Caki2 (cell line): ENCODE data around the gene RAB29. TPM values are rescaled to one million over a fixed set of nuclear protein-coding genes. Genes with fewer than 3 reads are reported as not detected.
"Not testable (repeated sequence)": the region's sequence is repeated elsewhere in the genome, so short reads cannot be mapped to it uniquely, and the experiment has no call there.

ENCODE experiments used
- DNase-seq: peaks from one replicate; pipeline ENCODE4 v3.0.0-alpha.2; 2015; ENCODE audit warnings: low read depth
- in situ Hi-C: cut with HindIII; loops from 2 replicates; pipeline ENCODE4 v1.10.0; 2016; ENCODE audit warnings: low sequenced_read_pairs, low pct_unique_long_range_greater_than_20kb, mixed read lengths
- total RNA-seq: library from RNA; depleted of rRNA; stranded (reverse); fragments of >200 nt; shearing (Covaris generic); gene quantifications from 2 replicates; pipeline ENCODE4 v1.2.3, GENCODE V29; 2014; ENCODE audit warnings: low replicate concordance; rRNA removed

Gene RAB29
- 2.0 and 4.0 TPM in 2 replicates for total RNA-seq

- DNase-seq, result peak; percentile 61
- in situ Hi-C loops, result no loop called here
Observed at GRCh38 chr1:205775015-205775716, at the start of gene RAB29. Gene RAB29, minus strand, starts transcription at chr1:205775482. Its CDS starts 526 bp downstream, at chr1:205774956.

DNA sequence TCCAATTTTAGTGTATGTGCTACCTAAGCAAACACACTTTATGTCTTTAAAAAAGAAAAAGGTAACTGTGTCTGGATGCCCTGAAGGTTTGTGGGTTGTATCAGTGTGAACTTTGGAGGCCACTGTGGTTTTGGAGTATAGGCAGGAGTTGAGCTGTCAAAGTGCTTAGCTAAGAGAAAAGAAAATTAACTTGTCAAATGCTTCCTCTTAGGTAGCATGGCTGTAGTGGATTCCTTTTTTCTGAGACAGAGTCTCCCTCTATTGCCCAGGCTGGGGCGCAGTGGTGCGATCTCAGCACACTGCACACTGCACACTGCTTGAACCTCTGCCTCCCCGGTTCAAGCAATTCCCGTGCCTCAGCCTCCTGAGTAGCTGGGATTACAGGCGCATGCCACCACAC is 48.9 kb upstream of the RAB29 start:
- in situ Hi-C loops, result no loop called here
- no peak for DNase-seq

GRCh38 chr1:205823260-205823659 is 48.0 kb upstream of the RAB29 start:
- in situ Hi-C loops, result not testable (repeated sequence)

DNA sequence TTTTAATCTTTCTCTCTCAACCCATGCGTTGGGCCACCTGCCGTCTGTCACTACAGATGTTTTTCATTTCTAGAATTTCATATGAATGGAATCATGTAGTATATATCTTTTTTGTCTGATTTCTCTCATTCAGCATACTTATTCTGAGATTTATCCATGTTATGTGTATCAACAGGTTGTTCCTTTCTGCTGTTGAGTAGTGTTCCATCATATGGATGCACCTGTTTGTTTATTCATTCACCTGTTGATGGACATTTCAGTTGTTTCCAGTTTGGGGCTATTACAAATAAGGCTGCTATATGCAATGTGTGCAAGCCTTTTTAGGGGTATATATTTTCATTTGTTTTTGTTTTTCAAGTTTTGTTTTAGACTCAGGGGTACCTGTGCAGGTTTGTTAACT is 47.1 kb upstream of the RAB29 start:
- no peak for DNase-seq
- in situ Hi-C loops, result no loop called here

More at GRCh38 chr1:205823260-205823659, 48.0 kb upstream of the RAB29 start:
- DNase-seq, result not testable (repeated sequence)

DNA sequence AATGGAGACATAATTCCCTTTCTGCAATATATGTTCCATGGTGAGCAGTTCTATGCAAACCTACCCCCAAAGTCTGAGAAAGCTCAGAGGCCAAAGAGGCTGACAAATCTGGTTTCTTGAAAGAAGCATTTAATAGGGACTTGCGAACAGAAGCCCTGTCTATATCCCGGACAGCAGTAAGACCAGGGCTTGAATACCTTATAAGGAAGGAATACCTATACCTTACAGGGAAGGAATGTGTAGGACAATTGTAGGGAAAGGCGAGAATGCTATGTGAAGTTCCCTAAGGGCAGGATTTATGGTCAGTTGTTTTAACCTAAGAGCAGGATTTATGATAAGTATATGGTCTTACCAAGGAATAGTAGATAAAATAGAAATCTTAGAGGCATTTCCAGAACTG is 42.7 kb upstream of the RAB29 start:
- in situ Hi-C loops, result no loop called here
- DNase-seq, result no peak

DNA sequence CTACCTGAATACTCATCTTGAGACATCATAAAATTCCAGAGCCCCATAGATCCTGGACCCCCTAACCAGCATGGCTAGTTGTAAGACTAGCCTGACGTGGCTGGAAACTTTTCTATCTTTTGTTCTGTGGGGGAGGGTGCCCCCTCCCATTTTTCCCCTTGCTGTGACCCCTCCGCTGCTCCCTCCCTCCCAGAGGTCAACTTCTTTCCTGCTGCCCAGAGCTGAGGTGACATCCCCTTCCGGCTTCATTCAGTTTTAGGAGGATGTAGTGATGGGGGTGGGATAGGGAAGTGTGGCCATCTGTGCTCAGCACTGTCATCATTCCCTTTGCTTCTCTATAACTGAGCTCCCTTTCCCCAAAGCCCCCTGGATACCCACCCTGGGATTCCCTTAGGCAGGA is 42.1 kb upstream of the RAB29 start:
- no peak for DNase-seq
- in situ Hi-C loops, result no loop called here

GRCh38 chr1:205813755-205814058 is 38.4 kb upstream of the RAB29 start:
- no peak for DNase-seq
- in situ Hi-C loops, result no loop called here

DNA sequence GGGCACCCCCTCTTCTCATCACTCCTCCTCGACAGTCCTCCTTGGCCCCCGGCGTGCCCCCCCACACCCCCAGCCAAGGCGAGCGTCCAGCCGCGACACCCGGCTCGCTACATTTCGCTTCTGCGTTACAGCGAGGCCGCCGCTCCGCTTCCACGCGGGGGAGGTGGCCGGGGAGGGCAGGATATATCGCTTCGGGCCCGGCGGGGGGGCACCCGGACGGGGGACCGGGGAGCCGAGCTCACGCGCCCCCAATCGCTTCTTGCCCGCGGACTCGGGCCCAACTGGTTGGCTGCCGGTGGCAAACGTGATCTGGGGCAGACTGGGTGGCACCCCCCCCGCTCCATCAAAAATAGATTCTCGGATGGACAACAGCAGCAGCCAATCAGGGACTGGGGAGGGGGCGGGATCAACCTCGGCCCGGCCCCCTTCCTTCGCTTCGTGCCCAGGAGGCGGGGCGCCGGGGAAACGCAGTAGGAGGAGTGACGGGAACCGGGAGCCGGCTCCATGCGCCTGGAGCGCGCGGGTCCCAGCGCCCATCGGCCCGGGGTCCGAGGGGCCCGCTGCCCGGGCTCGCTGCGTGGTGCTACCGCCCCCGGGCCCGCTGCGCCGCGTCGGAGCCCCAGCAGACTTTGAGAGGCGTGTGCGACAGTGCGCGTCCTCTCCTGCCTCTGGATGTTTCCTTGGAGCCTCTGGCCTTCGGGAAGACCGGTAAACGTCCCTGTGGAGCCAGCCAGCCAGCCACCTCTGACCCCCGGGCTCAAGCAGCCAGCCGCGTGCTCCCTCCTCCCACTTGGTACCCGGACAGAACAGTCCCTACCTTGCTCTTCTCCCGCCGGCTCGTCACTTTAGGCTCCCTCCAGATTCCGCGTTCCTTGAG is 37.8 kb upstream of the RAB29 start, which contains the start of gene SLC41A1:
Gene SLC41A1, minus strand, starts transcription at position 321 of the 877 bp plus-strand sequence. CDS start 2,757 bp downstream, outside the sequence.
- in situ Hi-C loops, result no loop called here
- peak; percentile 95 for DNase-seq

DNA sequence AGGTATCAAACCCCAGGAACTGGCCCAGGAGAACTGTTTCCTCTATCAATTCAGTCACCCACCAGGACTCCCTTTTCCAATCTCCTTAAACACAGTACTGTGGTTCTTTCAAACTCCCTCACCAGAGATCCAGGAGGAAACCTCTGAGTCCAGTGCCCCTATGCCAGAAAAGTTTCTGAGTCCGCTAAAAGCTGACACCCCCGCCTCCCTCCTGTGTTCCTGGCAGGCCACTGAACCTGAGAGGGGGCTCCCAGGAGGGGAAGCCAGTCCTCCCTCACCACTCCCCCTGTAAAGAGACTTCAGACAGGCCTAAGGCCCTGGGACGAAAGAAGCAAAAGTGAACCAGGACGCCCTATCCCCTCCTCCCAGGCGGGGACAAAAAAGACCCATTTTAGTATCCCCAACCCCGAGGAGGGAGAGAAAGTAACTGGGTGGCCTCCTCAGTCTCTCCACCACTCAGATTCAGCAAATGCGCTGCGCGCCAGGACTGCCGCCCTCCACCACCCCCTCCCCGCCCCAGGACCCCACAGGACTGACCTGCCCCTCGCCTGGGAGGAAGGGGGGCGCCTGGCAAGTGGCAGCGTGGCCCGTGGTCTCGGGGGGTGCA is 37.1 kb upstream of the RAB29 start:
- in situ Hi-C loops, result no loop called here
- peak; percentile 12 for DNase-seq

DNA sequence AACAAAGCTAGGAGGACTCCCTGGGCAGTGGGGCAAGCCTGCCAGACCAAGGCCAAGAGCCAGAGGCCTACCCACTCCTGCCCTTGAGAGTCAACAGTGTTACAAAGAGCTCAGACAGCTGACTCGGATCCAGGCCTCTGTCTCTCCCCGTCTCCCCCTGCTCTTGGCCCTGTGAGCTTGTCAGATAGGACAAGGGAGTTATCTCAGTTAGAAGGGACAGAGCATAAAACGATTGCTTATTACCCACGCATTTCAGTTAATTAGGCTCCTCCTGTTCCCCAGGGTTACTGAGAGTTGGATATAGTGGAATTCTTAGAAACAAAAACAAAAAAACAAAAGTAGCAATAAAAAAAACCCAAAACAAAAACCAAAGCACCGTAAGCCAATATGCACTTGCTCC is 36.4 kb upstream of the RAB29 start:
- in situ Hi-C loops, result no loop called here
- no peak for DNase-seq

DNA sequence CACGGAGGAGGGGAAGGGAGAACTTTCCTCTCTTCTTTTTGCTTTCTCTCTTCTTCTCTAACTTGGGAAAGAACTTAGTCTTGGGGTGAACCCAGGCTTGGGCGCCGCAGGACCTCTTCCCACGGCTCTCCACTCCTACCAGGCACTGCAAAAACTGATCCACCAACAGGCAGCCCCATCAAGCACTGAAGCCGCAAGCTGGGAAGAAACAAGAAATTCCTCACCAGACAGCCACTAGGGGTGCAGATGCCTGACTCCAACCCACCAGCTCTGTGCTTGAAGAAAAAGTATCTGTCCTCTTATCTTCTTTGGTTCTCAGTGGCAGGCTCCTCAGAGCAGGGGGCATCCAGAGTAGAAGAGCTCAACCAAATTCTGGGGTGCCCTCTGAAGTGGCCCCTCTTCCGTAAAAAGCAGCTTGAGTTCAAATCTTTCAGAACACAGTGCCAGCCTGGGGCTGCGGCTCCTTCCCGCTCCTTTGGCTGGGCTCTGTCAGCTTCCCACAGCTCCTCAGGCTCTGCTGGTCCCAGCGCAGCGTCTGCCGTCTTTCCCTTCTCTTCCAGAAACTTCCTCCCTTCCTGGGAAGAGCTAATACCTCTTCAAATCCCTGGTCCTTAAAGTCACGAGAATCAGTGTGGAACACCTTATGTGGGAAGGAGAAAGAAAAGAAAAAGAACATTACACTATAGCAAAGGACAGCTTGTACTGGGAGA is 35.3 kb upstream of the RAB29 start:
- in situ Hi-C loops, result no loop called here
- peak; percentile 10 for DNase-seq

DNA sequence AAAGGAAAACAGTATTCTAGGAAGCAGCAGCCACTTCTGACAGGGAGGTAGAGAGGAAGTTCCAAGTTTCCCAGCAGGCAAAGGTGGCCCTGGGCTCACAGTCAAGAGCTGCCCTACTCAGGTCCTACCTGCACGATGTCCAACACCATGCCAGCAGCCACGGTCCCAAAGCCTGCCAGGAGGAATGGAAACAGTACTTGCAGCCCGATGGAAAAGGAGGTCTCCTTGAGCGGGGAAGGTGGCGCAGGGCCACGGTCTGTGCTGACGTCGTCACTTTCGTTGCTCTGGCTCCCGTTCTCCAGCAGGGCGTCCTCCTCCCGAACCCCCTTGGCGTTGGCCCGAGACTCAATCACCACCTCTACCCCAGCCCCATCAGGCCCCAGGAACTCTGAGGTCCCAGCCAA is 34.7 kb upstream of the RAB29 start:
- DNase-seq, result no peak
- in situ Hi-C loops, result no loop called here

GRCh38 chr1:205809469-205809868 is 34.2 kb upstream of the RAB29 start:
- in situ Hi-C loops, result no loop called here
- no peak for DNase-seq

- in situ Hi-C loops, result no loop called here
- DNase-seq, result no peak
Observed at GRCh38 chr1:205805082-205805711, 29.9 kb upstream of the RAB29 start.

DNA sequence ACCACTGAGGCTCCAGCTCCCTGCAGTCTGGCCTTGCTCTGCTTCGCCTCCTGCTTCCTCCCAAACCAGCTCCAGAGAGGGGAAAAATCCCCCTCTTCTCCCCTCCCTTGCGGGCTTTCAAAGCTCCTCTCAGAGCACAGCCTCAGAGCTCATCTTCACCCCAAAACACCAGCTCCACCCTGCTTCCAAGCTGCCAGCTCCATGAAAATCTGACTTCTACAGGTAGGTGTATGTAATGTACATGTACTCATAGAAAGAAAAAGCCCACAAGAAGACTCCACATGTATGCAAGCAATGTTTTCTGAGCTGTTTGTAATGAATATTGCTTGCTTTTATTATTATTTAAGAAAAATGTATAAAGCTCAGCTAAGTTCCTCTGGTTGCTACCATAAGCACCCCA is 29.3 kb upstream of the RAB29 start:
- DNase-seq, result no peak
- in situ Hi-C loops, result no loop called here

GRCh38 chr1:205803986-205804385 is 28.7 kb upstream of the RAB29 start:
- in situ Hi-C loops, result no loop called here

DNA sequence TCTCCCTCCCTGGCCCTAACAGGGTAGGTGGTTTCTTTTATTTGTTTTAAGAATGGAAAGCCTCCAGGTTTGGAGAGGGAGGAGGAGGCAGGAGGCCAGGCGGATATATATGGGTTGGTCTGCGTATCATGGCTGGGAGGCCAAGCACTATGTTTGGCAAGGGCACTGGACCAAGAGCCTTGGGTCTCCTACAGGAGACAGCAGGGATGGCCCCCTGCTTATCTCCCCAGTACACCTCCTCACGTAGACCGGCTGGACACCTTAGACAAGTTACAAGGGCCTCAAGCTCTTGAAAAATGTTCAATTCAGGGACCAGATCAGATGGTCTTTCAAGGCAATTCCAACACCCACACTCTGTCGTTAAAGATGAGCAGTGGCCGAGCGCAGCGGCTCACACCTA is 26.8 kb upstream of the RAB29 start:
- DNase-seq, result no peak
- in situ Hi-C loops, result no loop called here

More at GRCh38 chr1:205803986-205804385, 28.7 kb upstream of the RAB29 start:
- DNase-seq, result no peak
